BJ (cell line): ENCODE measurements around the gene HS6ST3. TPM values are rescaled to one million over a fixed set of nuclear protein-coding genes. Genes with fewer than 3 reads are reported as not detected.

Experiments used
- CTCF ChIA-PET: fragments of 350-600 bp; formaldehyde crosslinking; extraction: SDS; loops from one replicate; lab custom pipeline; 2021; ENCODE audit warnings: antibody characterized with exemption, inconsistent platforms; lab: Yijun Ruan, JAX
- POLR2A ChIA-PET: fragments of 300-600 bp; sonication (Branson Sonifier 250); formaldehyde crosslinking; extraction: SDS; loops from one replicate; lab custom pipeline; 2021; ENCODE audit warnings: antibody characterized with exemption; lab: Charles Lee
- DNase-seq: peaks from one replicate; pipeline ENCODE4 v3.0.0-alpha.2; 2011; ENCODE audit warnings: low read depth
- H3K27me3 ChIP-seq: 2 replicates; pipeline ENCODE4 v1.6.0; 2011; ENCODE audit warnings: low read length; ENCODE audit not compliant: control insufficient read depth, insufficient read depth
- H3K36me3 ChIP-seq: 2 replicates; pipeline ENCODE4 v1.5.1; 2011; ENCODE audit warnings: low read length; ENCODE audit not compliant: control insufficient read depth, insufficient read depth
- H3K4me3 ChIP-seq: 2 replicates; pipeline ENCODE4 v1.5.1; 2011; ENCODE audit warnings: low read depth, mild to moderate bottlenecking, control low read depth, low read length
- polyA plus RNA-seq: library from polyadenylated mRNA; depleted of rRNA; stranded (reverse); fragments of >200 nt; gene quantifications from 2 replicates; pipeline ENCODE4 v1.2.3, GENCODE V29; 2011
- TF ChIP-seq, protein P1 (sequence below): IDR thresholded peaks from 2 replicates; pipeline ENCODE4 v1.5.1; 2011; ENCODE audit warnings: low read depth, mild to moderate bottlenecking, control low read depth, inconsistent platforms, low read length, moderate library complexity; ENCODE audit not compliant: insufficient read depth

Gene HS6ST3
- polyA plus RNA-seq, 1 experiment = not detected

GRCh38 chr13:96850538-96851145 is 760.7 kb downstream of the HS6ST3 start:
- ChIA-PET CTCF (no interaction called here), POLR2A (no interaction called here)
- TF ChIP-seq, protein P1, sequence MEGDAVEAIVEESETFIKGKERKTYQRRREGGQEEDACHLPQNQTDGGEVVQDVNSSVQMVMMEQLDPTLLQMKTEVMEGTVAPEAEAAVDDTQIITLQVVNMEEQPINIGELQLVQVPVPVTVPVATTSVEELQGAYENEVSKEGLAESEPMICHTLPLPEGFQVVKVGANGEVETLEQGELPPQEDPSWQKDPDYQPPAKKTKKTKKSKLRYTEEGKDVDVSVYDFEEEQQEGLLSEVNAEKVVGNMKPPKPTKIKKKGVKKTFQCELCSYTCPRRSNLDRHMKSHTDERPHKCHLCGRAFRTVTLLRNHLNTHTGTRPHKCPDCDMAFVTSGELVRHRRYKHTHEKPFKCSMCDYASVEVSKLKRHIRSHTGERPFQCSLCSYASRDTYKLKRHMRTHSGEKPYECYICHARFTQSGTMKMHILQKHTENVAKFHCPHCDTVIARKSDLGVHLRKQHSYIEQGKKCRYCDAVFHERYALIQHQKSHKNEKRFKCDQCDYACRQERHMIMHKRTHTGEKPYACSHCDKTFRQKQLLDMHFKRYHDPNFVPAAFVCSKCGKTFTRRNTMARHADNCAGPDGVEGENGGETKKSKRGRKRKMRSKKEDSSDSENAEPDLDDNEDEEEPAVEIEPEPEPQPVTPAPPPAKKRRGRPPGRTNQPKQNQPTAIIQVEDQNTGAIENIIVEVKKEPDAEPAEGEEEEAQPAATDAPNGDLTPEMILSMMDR = no peak
- H3K4me3 ChIP-seq = no peak overlapping the region
- no peak for DNase-seq
- H3K27me3 ChIP-seq = no peaks in the 10 kb centered on the region
- H3K36me3 ChIP-seq = no peaks in the 10 kb centered on the region

DNA sequence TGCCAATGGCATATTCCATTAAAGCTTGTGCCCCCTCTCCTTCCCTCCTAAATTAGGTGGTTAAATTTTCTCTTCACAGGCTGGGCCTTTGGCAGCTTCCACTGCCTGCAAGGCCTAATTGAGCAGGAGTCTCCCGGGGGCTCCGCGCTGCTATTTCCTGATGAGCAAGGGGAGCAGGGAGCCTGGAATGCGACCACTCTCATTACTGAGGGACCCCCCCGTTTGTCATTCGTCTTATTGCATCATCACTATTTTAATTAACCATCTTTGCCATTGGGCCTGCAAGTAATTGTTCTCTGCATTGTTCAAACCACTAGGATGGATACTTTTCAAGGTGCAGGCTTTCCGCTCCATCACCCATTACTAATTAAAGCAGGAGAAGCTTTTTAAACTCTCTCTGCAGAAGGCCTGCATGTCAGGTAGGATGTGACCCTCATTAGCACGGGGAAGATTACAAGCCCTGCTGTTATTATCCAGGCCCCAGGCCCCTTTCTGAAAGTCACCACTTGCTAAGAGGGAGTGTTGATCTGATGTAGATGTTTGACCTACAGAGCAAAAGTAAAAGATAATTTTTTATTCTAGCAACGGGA is 762.0 kb downstream of the HS6ST3 start:
- CTCF ChIA-PET = no interaction called here
- POLR2A ChIA-PET = no interaction called here
- H3K27me3 ChIP-seq = no peaks in the 10 kb centered on the region
- no peak overlapping the region for H3K4me3 ChIP-seq
- H3K36me3 ChIP-seq = no peaks in the 10 kb centered on the region
- DNase-seq = no peak
- TF ChIP-seq, protein P1 = no peak

DNA sequence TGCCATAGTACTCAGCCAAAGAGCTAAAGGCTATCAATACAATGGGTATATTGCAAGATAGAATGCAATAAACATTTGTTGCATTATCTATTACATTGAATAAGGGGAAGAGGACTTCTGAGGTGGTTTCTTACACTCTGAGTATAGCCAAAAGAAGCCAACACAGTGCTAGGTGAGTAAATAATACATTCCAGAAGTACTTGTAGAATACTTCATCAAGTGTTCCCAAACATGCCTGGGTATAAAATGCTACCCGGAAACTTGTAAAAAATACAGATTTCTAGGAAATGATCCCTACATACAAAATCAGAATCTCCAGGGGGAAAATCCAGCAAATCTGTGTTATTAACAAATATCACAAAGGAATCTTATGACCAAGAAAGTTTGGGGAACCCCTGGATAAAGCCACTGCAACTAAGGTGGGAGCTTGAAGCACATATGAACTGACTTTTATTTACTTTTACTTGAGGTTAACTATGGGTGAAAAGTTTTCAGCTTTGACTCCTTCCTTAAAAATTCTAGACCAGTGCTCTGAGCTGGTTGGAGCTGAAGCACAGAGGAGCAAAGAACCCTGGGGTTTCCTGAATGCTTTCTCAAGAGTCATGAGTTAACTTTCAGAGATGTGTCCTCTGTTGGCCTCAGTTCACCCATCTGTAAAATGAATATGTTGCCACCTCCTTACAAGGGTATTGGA is 768.4 kb downstream of the HS6ST3 start:
- H3K27me3 ChIP-seq = no peaks in the 10 kb centered on the region
- ChIA-PET CTCF (no interaction called here), POLR2A (no interaction called here)
- H3K36me3 ChIP-seq = no peaks in the 10 kb centered on the region
- no peak for DNase-seq
- TF ChIP-seq, protein P1 = no peak
- H3K4me3 ChIP-seq = no peak overlapping the region

GRCh38 chr13:96860882-96861281 is 771.0 kb downstream of the HS6ST3 start:
- TF ChIP-seq, protein P1 = no peak
- no peaks in the 10 kb centered on the region for H3K36me3 ChIP-seq
- no peaks in the 10 kb centered on the region for H3K27me3 ChIP-seq
- DNase-seq = no peak
- H3K4me3 ChIP-seq = no peak overlapping the region
- CTCF ChIA-PET = no interaction called here
- POLR2A ChIA-PET = no interaction called here

DNA sequence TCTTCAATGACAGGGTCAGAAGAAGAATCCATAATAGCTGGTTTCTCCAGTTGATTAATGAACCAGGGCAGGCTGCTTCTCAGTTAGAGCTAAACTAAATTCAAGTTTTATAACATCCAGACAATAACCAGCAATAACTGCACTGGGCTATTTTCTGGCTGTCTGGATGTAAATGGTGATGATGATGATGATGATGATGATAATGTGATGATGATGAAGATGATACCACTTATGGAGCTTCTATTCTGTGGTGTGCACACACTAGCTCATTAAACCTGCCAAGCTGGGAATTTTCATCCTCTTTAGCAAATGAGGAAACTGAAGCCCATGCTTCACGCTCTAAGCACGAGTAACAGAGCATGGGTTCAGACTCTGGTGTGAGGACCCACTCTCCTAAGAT is 772.2 kb downstream of the HS6ST3 start:
- Histone ChIP-seq H3K4me3 (no peak overlapping the region), H3K27me3 (no peaks in the 10 kb centered on the region), H3K36me3 (no peaks in the 10 kb centered on the region)
- ChIA-PET CTCF (no interaction called here), POLR2A (no interaction called here)
- TF ChIP-seq, protein P1 = no peak
- no peak for DNase-seq
